Measurements from ENCODE around the gene ATP8B2. TPM values are rescaled to one million over a fixed set of nuclear protein-coding genes. Genes with fewer than 3 reads are reported as not detected.

ATP8B2 gene
- total and polyA plus RNA-seq, 10 of the 15 experiments (the other 5 are each of a cell fraction or from before 2014, with no cell fraction given): 0.44 to 61.8 (median 15.0) TPM

GRCh38 chr1:154327466-154328317, 2.4 kb downstream of the ATP8B2 start (continued):
- TF ChIP-seq POU2F2 (IDR thresholded peaks at IDR 0.05; ENCODE audit: borderline replicate concordance, low read depth, low read length): no peak
- TF ChIP-seq POLR2A (IDR thresholded peaks at IDR 0.05; ENCODE audit: low read depth, low read length): no peak
- TF ChIP-seq, protein P1, sequence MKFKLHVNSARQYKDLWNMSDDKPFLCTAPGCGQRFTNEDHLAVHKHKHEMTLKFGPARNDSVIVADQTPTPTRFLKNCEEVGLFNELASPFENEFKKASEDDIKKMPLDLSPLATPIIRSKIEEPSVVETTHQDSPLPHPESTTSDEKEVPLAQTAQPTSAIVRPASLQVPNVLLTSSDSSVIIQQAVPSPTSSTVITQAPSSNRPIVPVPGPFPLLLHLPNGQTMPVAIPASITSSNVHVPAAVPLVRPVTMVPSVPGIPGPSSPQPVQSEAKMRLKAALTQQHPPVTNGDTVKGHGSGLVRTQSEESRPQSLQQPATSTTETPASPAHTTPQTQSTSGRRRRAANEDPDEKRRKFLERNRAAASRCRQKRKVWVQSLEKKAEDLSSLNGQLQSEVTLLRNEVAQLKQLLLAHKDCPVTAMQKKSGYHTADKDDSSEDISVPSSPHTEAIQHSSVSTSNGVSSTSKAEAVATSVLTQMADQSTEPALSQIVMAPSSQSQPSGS (IDR thresholded peaks at IDR 0.05; ENCODE audit: low read length): no peak
- no peak for TF ChIP-seq NFYA (IDR thresholded peaks at IDR 0.05; ENCODE audit: borderline replicate concordance, low read depth, low read length)

DNA sequence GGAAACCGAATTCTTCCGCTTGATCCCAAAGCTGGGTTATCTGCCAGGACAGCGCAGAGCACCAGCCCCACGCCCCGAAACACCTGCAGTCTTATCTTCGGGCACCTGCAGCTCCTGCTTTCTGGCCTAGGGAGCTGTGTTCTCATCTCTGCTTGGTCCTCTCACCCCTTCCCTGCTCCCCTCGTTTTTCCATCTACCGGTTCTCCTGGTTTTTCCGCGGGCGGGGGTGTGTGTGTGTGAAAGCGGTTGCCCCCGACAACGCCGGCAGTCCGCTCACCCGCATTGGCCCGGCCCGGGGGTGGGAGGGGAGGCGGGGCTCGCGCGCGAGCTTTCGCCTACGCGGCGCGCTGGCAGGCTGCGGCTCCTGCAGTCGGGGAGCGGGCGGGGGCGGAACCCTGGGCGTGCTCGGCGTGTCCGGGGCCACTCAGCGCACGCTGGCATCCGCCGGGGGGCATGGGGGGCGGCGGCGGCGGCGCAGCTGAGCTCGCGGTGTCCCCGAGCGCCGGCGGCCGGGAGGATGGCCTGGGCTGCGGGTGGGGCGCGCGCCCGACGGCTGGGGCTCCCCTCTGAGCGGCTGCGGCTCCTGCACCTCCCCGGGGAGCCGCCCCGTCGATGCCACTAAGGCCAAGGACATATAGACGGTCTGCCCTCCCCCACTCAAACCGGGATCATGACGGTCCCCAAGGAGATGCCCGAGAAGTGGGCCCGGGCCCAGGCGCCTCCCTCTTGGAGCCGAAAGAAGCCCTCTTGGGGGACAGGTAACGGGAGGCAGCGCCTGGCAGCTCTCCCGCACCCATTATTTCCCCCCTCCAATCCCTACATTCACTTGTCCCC, 3.2 kb downstream of the ATP8B2 start:
- in situ Hi-C loops (cut with MboI) (no loop called here), intact Hi-C loops (cut with micrococcal nuclease; ENCODE audit: unreplicated experiment) (loop anchor here (5.0 kb wide), 1 partner anchor 114 kb away; no protein-coding TSS in a partner anchor)
- no peak for FAIRE-seq
- Histone ChIP-seq H3K27me3 (replicated peaks in 1 of 2; ENCODE audit: control insufficient read depth in 2 of 2, insufficient read depth in 2 of 2, low read length in 1 of 2) (no peaks in the 10 kb centered on the region), H3K4me1 (ENCODE audit: control insufficient read depth, insufficient read depth, low read length) (peaks cover 23% of the 10 kb centered on the region), H3K79me2 (ENCODE audit: control insufficient read depth, insufficient read depth, low read length) (peaks cover 4% of the 10 kb centered on the region), H3K4me2 (ENCODE audit: control insufficient read depth, insufficient read depth) (peak overlapping the region; percentile 98), H3K36me3 (ENCODE audit: control insufficient read depth in 2 of 2, insufficient read depth in 2 of 2, low read length in 1 of 2) (peaks cover 0 to 7% of the 10 kb centered on the region in 2 experiments; a peak in 2 of 4 replicates), H3K27ac (ENCODE audit: control insufficient read depth, insufficient read depth) (no peak overlapping the region), H3K9ac (ENCODE audit: control insufficient read depth, insufficient read depth, low read length) (peak overlapping the region; percentile 40; the same call in 1 of the 2 replicates), H2AFZ (ENCODE audit: control insufficient read depth, low read depth, low read length) (peak overlapping the region; percentile 44), H3K4me3 (peak overlapping the region; percentile 77), H3K9me3 (replicated peaks; ENCODE audit: control insufficient read depth, insufficient read depth, low read length) (no peaks in the 10 kb centered on the region), H4K20me1 (ENCODE audit: control insufficient read depth, insufficient read depth) (no peaks in the 10 kb centered on the region)
- ChIA-PET SMC1A (ENCODE audit: uncharacterized antibody, unreplicated experiment) (interaction anchor here (0.6 to 1.3 kb wide), 4 partner anchors 11 to 218 kb away, joined by 3 to 5 read pairs (median 4); no protein-coding TSS in a partner anchor), RAD21 (ENCODE audit: unreplicated experiment) (interaction anchor here (0.7 to 2.9 kb wide), 8 partner anchors 11 to 153 kb away, joined by 3 to 7 read pairs (median 4); no protein-coding TSS in a partner anchor), POLR2A (interaction anchor here (0.5 to 1.4 kb wide), 3 partner anchors 23 to 280 kb away, joined by 3 to 4 read pairs (median 3); no protein-coding TSS in a partner anchor), CTCF (interaction anchor here (0.6 to 2.2 kb wide), 9 partner anchors 20 to 218 kb away, joined by 3 to 8 read pairs (median 3); no protein-coding TSS in a partner anchor)
- peak; percentile 77 for ATAC-seq
- no TSS peak for BruUV-seq (replicated peaks)
- no peak for DNase-seq (ENCODE audit: low read depth, low spot score)
- 7% methylated on average over 71 of the region's 76 CpGs for WGBS (ENCODE audit: insufficient coverage, insufficient replicate concordance, low lambda C conversion rate, missing lambda C conversion rate)
- TF ChIP-seq SRF (IDR thresholded peaks at IDR 0.05; ENCODE audit: low read depth in 2 of 2, low read length in 2 of 2) (no peak), ELK1 (IDR thresholded peaks at IDR 0.05; ENCODE audit: low read depth, low read length) (no peak), HCFC1 (IDR thresholded peaks at IDR 0.05; ENCODE audit: low read length) (no peak), ZNF207 (IDR thresholded peaks at IDR 0.05; ENCODE audit: borderline replicate concordance) (no peak), IKZF1 (conservative IDR thresholded peaks at IDR 0.05) (peak; percentile 83), ZNF384 (IDR thresholded peaks at IDR 0.05; ENCODE audit: borderline replicate concordance, low read depth, low read length) (no peak), ZSCAN29 (IDR thresholded peaks at IDR 0.05) (no peak), ZNF622 (IDR thresholded peaks at IDR 0.05) (no peak), POU2F2 (IDR thresholded peaks at IDR 0.05; ENCODE audit: borderline replicate concordance, low read depth, low read length) (no peak)
- TF ChIP-seq, protein P2, sequence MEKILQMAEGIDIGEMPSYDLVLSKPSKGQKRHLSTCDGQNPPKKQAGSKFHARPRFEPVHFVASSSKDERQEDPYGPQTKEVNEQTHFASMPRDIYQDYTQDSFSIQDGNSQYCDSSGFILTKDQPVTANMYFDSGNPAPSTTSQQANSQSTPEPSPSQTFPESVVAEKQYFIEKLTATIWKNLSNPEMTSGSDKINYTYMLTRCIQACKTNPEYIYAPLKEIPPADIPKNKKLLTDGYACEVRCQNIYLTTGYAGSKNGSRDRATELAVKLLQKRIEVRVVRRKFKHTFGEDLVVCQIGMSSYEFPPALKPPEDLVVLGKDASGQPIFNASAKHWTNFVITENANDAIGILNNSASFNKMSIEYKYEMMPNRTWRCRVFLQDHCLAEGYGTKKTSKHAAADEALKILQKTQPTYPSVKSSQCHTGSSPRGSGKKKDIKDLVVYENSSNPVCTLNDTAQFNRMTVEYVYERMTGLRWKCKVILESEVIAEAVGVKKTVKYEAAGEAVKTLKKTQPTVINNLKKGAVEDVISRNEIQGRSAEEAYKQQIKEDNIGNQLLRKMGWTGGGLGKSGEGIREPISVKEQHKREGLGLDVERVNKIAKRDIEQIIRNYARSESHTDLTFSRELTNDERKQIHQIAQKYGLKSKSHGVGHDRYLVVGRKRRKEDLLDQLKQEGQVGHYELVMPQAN (conservative IDR thresholded peaks at IDR 0.05): peak; percentile 46; the same call in 1 of the 2 replicates
- TF ChIP-seq, protein P3, sequence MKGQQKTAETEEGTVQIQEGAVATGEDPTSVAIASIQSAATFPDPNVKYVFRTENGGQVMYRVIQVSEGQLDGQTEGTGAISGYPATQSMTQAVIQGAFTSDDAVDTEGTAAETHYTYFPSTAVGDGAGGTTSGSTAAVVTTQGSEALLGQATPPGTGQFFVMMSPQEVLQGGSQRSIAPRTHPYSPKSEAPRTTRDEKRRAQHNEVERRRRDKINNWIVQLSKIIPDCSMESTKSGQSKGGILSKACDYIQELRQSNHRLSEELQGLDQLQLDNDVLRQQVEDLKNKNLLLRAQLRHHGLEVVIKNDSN (IDR thresholded peaks at IDR 0.05; ENCODE audit: borderline replicate concordance, extremely low read length, insufficient read depth, low read depth, low read length): no peak
